ENCODE results near the gene LGALSL.

LGALSL gene

GRCh38 chr2:64453770-64454385 is at the start of gene LGALSL:
LGALSL (plus strand) TSS chr2:64454162; CDS start chr2:64454546, 384 bp downstream.
- DNase-seq (ENCODE audit: low read depth) = peak; percentile 23

- DNase-seq (ENCODE audit: low read depth) = peak; percentile 26
Measured at GRCh38 chr2:64404743-64405142, 49.2 kb upstream of the LGALSL start.

GRCh38 chr2:64405581-64406406 is 48.2 kb upstream of the LGALSL start:
- DNase-seq (ENCODE audit: low read depth) = peak; percentile 93

GRCh38 chr2:64406407-64406774 is 47.6 kb upstream of the LGALSL start:
- no peak for DNase-seq (ENCODE audit: low read depth)

GRCh38 chr2:64408031-64408430 is 45.9 kb upstream of the LGALSL start:
- DNase-seq (ENCODE audit: low read depth) = no peak

- no peak for DNase-seq (ENCODE audit: low read depth)
Measured at GRCh38 chr2:64410671-64411070, 43.3 kb upstream of the LGALSL start.

GRCh38 chr2:64412671-64413070 is 41.3 kb upstream of the LGALSL start:
- DNase-seq (ENCODE audit: low read depth) = no peak

GRCh38 chr2:64414736-64415435 is 39.1 kb upstream of the LGALSL start:
- no peak for DNase-seq (ENCODE audit: low read depth)

- no peak for DNase-seq (ENCODE audit: low read depth)
Measured at GRCh38 chr2:64417624-64418023, 36.3 kb upstream of the LGALSL start.

- peak; percentile 17 for DNase-seq (ENCODE audit: low read depth)
Measured at GRCh38 chr2:64419596-64420165, 34.3 kb upstream of the LGALSL start.

- no peak for DNase-seq (ENCODE audit: low read depth)
Measured at GRCh38 chr2:64420677-64421076, 33.3 kb upstream of the LGALSL start.

GRCh38 chr2:64421201-64421600 is 32.8 kb upstream of the LGALSL start:
- no peak for DNase-seq (ENCODE audit: low read depth)

GRCh38 chr2:64422466-64422865 is 31.5 kb upstream of the LGALSL start:
- no peak for DNase-seq (ENCODE audit: low read depth)

- DNase-seq (ENCODE audit: low read depth) = peak; percentile 8
Measured at GRCh38 chr2:64423303-64423702, 30.7 kb upstream of the LGALSL start.

- DNase-seq (ENCODE audit: low read depth) = no peak
Measured at GRCh38 chr2:64424416-64424987, 29.5 kb upstream of the LGALSL start.

GRCh38 chr2:64426183-64426952 is 27.6 kb upstream of the LGALSL start:
- DNase-seq (ENCODE audit: low read depth) = peak; percentile 10

GRCh38 chr2:64434039-64434657 is 19.8 kb upstream of the LGALSL start:
- no peak for DNase-seq (ENCODE audit: low read depth)

GRCh38 chr2:64437883-64438282 is 16.1 kb upstream of the LGALSL start:
- DNase-seq (ENCODE audit: low read depth) = no peak

- no peak for DNase-seq (ENCODE audit: low read depth)
Measured at GRCh38 chr2:64439194-64439593, 14.8 kb upstream of the LGALSL start.

- DNase-seq (ENCODE audit: low read depth) = no peak
Measured at GRCh38 chr2:64440843-64441242, 13.1 kb upstream of the LGALSL start.

- no peak for DNase-seq (ENCODE audit: low read depth)
Measured at GRCh38 chr2:64442277-64442676, 11.7 kb upstream of the LGALSL start.

Measured in fibroblast of gingiva (primary cell).